Activated CD8-positive, alpha-beta T cell treated with anti-CD3 and anti-CD28 coated beads, Interleukin-2, amount 10 ng/mL, durations not matched to agents 7 days and 5 days (primary cell): ENCODE measurements around the gene DMP1. TPM values are rescaled to one million over a fixed set of nuclear protein-coding genes. Genes with fewer than 3 reads are reported as not detected.
"Not testable (repeated sequence)": the region's sequence is repeated elsewhere in the genome, so short reads cannot be mapped to it uniquely, and the experiment has no call there.

Experiments
- ATAC-seq: fragments of 150-1000 bp; cut with Tn5 transposase; one replicate; pipeline ENCODE4 v1.10.0; 2021; ENCODE audit warnings: moderate library complexity
- CTCF ChIA-PET: fragments of 350-600 bp; sonication (Branson Sonifier 250); formaldehyde crosslinking; loops from one replicate; lab custom pipeline; 2021; ENCODE audit warnings: antibody characterized with exemption; lab: Charles Lee
- POLR2A ChIA-PET: fragments of 350-600 bp; sonication (Branson Sonifier 250); formaldehyde crosslinking; loops from one replicate; lab custom pipeline; 2021; ENCODE audit warnings: antibody characterized with exemption; lab: Charles Lee
- DNase-seq: peaks from one replicate; pipeline ENCODE4 v3.0.0-alpha.2; 2020
- H3K27ac Mint-ChIP-seq: one replicate; pipeline ENCODE4 v1.8.0; 2021; ENCODE audit warnings: mild to moderate bottlenecking, mixed read lengths
- H3K27me3 Mint-ChIP-seq: one replicate; pipeline ENCODE4 v1.8.0; 2021; ENCODE audit warnings: low read depth, mixed read lengths
- H3K36me3 Mint-ChIP-seq: one replicate; pipeline ENCODE4 v1.8.0; 2021; ENCODE audit warnings: low read depth, mixed read lengths
- H3K4me1 Mint-ChIP-seq: one replicate; pipeline ENCODE4 v1.8.0; 2021; ENCODE audit warnings: low read depth, mixed read lengths
- H3K4me3 Mint-ChIP-seq: one replicate; pipeline ENCODE4 v1.8.0; 2021; ENCODE audit warnings: mild to moderate bottlenecking, mixed read lengths
- H3K9me3 Mint-ChIP-seq: one replicate; pipeline ENCODE4 v1.8.0; 2022; ENCODE audit warnings: mixed read lengths; ENCODE audit not compliant: insufficient read depth
- total RNA-seq, 2 experiments: library from RNA; stranded (reverse); gene quantifications; one replicate each; pipeline ENCODE4 v1.2.3, GENCODE V29; 2021

DMP1 gene
- total RNA-seq, 2 experiments from 2014 or later = not detected

DNA sequence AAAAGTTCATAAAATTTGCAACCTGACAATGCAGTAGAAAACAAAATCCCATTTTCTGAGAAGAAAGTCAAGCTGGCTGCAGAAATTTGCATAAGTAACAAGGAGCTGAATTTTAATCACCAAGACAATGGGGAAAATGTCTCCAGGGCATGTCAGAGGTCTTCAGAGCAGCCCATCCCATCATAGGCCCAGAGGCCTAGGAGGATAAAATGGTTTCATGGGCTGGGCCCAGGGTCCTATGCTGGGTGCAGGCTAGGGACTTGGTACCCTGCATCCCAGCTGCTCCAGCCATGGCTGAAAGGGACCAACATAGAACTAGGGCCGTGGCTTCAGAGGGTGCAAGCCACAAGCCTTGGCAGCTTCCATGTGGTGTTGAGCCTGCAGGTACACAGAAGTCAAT is 42.0 kb downstream of the DMP1 start:
- H3K27me3 Mint-ChIP-seq, H3K4me1 Mint-ChIP-seq, ATAC-seq, H3K4me3 Mint-ChIP-seq, POLR2A ChIA-PET, H3K36me3 Mint-ChIP-seq, H3K27ac Mint-ChIP-seq, DNase-seq, CTCF ChIA-PET: not testable (repeated sequence)
- H3K9me3 Mint-ChIP-seq = peaks cover 10% of the 10 kb centered on the region

GRCh38 chr4:87697272-87697671 is 47.2 kb downstream of the DMP1 start:
- ATAC-seq (no peak), DNase-seq (no peak)
- no peak overlapping the region for H3K4me3 Mint-ChIP-seq
- H3K9me3 Mint-ChIP-seq = peaks cover 5% of the 10 kb centered on the region
- H3K4me1 Mint-ChIP-seq = no peaks in the 10 kb centered on the region
- no peaks in the 10 kb centered on the region for H3K36me3 Mint-ChIP-seq
- no peak overlapping the region for H3K27ac Mint-ChIP-seq
- ChIA-PET CTCF (no interaction called here), POLR2A (no interaction called here)
- H3K27me3 Mint-ChIP-seq = no peaks in the 10 kb centered on the region

DNA sequence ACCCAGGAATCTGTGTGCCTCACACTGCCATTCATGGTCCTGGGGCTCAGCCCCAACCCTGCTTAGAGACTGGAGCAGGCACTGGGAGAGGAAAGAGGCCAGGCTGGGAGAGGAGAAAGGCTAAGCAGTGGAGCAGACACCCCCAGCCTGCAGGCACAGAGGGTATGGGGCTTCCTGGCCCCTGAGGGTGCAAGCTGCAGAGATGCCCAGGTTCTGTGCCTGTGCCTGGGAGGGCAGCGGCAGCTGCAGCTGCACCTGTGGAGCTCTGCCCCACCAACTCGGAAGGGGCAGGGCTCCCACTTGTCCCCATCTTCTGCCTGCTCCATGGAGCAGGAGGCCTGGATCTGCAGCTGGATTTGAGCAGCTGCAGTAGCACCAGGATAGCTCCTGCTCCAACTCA is 47.9 kb downstream of the DMP1 start:
- Mint-ChIP-seq H3K4me1 (no peaks in the 10 kb centered on the region), H3K27ac (no peak overlapping the region), H3K9me3 (peaks cover 3% of the 10 kb centered on the region), H3K36me3 (no peaks in the 10 kb centered on the region), H3K4me3 (no peak overlapping the region), H3K27me3 (no peaks in the 10 kb centered on the region)
- DNase-seq (no peak), ATAC-seq (no peak)
- ChIA-PET POLR2A (no interaction called here), CTCF (no interaction called here)

DNA sequence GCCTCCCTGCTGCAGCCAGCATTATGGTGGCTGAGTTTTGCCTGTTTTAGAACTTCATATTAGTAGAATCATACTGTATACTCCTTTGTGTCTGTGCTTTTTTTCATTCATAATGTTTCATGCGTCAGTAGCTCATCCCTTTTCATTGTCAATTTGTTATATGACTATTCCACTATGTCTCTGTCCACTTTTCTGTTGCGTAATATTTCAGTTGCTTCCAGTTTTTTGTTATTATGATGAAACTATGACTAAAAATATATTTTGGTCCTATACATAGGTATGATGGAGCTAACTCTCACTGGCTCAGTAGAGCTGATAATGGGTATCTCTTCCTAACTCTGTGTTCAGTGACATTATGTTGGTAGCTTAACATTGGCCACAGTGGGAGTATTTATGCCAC is 48.3 kb downstream of the DMP1 start:
- H3K27ac Mint-ChIP-seq = no peak overlapping the region
- ChIA-PET POLR2A (no interaction called here), CTCF (no interaction called here)
- H3K27me3 Mint-ChIP-seq = no peaks in the 10 kb centered on the region
- no peaks in the 10 kb centered on the region for H3K4me1 Mint-ChIP-seq
- ATAC-seq (no peak), DNase-seq (no peak)
- H3K36me3 Mint-ChIP-seq = no peaks in the 10 kb centered on the region
- H3K4me3 Mint-ChIP-seq = no peak overlapping the region
- no peaks in the 10 kb centered on the region for H3K9me3 Mint-ChIP-seq

DNA sequence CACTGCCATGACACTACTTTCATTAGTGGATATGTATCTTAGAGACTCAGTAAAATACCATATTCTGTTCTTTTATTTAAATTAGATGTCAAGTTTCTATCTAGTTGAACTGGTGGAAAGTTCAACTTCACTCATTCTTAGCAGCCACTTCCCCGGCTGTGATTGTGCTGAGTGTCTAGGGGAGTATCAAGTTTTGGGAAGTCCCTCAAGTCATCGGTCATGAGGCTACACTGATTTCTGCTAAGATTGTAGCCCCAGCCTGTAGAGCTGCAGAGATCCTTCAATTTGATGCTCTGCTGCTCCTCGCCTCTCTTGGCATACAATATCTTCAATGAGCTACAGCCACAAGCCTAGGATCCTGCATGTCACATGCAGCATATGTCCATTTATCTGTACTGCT is 53.9 kb downstream of the DMP1 start:
- POLR2A ChIA-PET = no interaction called here
- DNase-seq (no peak), ATAC-seq (no peak)
- H3K4me1 Mint-ChIP-seq = no peaks in the 10 kb centered on the region
- no peak overlapping the region for H3K27ac Mint-ChIP-seq
- no peaks in the 10 kb centered on the region for H3K9me3 Mint-ChIP-seq
- CTCF ChIA-PET = interaction anchor here (1.4 kb wide), 1 partner anchor 15 kb away, joined by 3 read pairs; no protein-coding TSS in a partner anchor
- H3K4me3 Mint-ChIP-seq = no peak overlapping the region
- H3K27me3 Mint-ChIP-seq = peaks cover 4% of the 10 kb centered on the region
- no peaks in the 10 kb centered on the region for H3K36me3 Mint-ChIP-seq

GRCh38 chr4:87707279-87707918 is 57.3 kb downstream of the DMP1 start:
- H3K36me3 Mint-ChIP-seq = no peaks in the 10 kb centered on the region
- H3K4me3 Mint-ChIP-seq = no peak overlapping the region
- H3K9me3 Mint-ChIP-seq = no peaks in the 10 kb centered on the region
- H3K4me1 Mint-ChIP-seq = no peaks in the 10 kb centered on the region
- no peak for DNase-seq
- ATAC-seq = no peak
- H3K27ac Mint-ChIP-seq = no peak overlapping the region
- ChIA-PET CTCF (no interaction called here), POLR2A (no interaction called here)
- H3K27me3 Mint-ChIP-seq = peaks cover 4% of the 10 kb centered on the region

Other genes with a start within 250 kb of the DMP1 start
- 10 to 100 TPM; 10.9 to 11.0 TPM for gene NUDT9, start 227.7 kb upstream of the DMP1 start, total RNA-seq
- gene SPARCL1, start 120.9 kb upstream of the DMP1 start, total RNA-seq = not detected
- gene DSPP, start 41.8 kb upstream of the DMP1 start, total RNA-seq = not detected
- not detected for gene IBSP, start 149.3 kb downstream of the DMP1 start, total RNA-seq
- gene MEPE, start 182.7 kb downstream of the DMP1 start, total RNA-seq = not detected